HG03280 (cell line): ENCODE measurements around the gene NCK2.
"Not testable (repeated sequence)": the region's sequence is repeated elsewhere in the genome, so short reads cannot be mapped to it uniquely, and the experiment has no call there.

Source experiments
- ATAC-seq: cut with Tn5 transposase; IDR thresholded peaks from one replicate; pipeline ENCODE4 v1.9.1; 2021; ENCODE audit warnings: mild to moderate bottlenecking, moderate library complexity; ENCODE audit not compliant: unreplicated experiment

The NCK2 gene

DNA sequence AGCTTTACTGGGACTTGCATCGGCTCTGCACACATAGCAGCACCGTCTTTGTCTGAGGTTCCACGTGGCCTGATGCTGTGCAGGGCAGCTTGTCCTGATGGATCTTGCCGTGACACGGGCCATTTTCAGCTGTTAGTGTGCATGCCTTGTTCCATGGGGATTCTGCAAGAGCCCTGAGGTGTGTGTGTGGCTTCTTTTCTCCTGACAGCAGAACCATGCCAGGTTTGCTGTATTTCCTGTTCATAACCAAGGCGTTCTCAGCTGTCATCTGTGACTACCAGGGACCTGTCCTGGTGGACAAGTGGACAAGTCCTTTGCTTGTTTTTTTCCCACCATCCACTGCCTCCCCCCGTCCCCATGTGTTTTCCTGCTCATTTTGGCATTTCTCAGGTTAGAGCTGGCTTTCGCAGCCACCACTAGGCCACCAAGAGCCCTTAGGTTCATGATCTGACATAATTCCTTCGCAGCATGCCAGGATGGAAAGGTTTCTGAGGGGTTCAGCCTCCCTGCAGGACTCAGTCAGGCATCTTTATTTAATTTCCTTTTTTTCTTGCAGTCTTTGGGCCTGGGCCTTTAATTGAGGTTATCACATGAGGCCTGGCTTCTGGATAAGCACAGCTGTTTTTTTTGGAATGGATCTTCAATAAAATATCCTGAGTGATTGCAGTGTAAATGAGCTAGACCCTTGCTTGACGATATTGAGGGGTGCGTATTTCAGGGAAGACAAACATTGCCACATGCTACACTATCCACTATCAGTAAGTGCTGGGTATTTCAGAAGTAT lies 139.4 kb downstream of the NCK2 start:
- no peak for ATAC-seq

DNA sequence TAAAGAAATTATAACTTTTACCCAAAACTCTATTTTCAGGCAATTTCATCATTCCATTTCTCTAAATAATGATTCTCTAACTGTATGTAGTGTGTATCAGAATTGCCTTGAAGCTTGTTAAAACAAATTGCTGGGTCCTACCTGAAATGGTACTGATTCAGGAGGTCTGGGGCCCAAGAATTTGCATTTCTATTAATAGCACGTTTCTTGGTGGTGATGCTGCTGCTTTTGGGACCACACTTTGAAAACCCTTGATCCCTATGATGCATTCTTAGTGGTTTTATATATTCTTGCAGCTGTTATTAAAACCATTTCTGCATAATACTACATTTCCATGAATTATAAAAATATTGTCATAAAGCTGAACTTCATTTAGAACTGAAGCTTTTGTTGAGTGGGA lies 140.7 kb downstream of the NCK2 start:
- ATAC-seq = no peak

- ATAC-seq = no peak
Measured at GRCh38 chr2:105886029-105886454, 141.3 kb downstream of the NCK2 start.

GRCh38 chr2:105886687-105887086 lies 142.0 kb downstream of the NCK2 start:
- ATAC-seq = no peak

DNA sequence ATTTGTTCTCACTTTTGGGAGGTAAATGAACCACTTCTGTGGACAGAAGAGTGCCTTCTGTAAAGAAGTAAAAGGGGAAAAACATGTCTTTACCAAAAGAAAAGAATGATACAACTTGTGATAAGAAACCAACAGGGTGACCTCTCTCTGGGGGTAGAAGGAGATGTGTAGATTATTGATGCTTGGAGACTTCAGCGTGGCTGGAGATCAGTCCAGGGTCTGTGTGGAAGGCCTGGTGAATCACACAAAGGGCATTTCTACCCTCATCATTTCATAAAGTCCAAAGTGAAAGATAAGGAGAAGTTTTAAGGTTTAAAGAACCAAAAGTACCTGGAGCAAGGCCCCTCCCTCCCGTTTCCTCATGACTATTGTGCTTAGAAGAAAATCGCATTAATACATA lies 142.5 kb downstream of the NCK2 start:
- ATAC-seq = no peak

- no peak for ATAC-seq
Measured at GRCh38 chr2:105888625-105889024, 143.9 kb downstream of the NCK2 start.

- ATAC-seq = no peak
Measured at GRCh38 chr2:105889046-105889445, 144.3 kb downstream of the NCK2 start.

DNA sequence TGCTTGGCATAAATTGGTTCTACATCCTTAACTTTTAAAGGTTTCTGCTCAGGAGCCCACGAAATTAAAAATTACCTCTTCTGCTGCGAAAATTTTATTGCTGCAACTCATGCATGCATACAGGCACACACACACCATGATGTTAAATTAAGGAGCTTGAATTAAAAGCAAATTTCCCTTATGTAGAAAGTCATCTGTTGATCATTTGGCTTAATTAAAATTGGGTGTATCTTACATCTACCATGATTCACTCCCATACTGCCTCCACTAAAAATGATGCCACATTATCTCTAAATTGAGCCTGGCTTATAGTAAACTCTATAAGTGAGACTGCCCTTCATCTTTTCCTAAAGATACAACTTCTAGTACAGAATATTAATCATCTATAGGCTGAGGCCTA lies 145.4 kb downstream of the NCK2 start:
- ATAC-seq = no peak

DNA sequence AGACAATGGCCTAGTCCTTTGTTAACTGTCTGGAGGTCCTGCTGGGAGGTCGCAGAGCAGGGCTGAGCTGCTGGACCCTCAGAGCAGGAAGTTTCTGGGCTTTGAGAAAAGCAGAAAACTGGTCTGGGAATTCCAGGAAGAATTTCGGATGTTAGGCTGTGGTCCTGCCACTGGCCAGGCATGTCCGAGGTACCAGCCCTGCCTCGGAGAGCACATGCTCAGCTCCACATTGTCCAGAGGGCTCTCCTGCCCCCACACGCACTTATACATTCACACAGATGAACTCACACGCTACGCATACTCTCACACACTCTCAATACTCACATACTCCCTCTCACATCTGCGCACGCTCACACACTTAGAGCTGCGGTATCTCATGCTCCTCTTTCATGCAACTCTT lies 146.1 kb downstream of the NCK2 start:
- no peak for ATAC-seq

DNA sequence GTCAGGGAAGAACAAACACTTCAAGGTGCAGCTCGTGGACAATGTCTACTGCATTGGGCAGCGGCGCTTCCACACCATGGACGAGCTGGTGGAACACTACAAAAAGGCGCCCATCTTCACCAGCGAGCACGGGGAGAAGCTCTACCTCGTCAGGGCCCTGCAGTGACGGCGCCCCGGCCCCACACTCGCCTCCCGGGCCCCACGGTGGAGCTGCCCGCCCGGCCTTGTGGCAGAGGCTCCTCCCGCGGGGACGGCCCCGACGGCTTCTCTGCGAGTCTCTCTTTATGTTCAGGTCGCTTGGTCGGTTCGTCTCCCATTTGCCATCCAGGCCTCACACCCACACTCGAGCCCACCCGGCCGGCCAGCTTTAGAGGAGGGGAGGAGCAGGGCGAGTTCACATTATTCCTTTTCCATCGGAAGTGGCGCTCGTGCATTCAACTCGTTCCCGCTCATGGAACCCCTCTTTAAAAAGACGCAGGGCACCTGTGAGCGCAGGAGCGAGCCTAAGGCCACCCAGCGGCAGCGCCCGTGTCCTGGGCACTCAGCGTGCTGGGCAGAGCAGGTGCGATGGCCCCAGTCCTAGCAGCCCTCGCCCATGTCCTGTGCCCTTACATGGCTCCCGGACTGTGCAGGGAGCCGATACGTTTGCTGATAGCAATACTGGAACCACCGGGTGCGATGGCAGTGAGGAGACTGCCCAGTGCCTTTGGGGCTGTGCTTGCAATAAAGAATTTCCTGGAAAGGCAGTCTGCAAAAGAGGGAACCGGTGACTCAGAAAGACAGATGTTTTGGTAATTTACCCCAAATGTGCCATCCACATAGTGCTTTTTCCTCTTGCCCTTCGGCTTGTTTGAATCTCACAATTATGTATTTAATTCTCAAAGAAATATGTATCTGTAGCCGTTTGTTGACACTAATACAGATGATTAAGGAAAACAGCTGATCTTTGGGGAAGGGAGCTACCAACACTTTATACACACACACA lies 148.6 kb downstream of the NCK2 start:
- ATAC-seq = no peak

- ATAC-seq = no peak
Measured at GRCh38 chr2:105894327-105894944, 149.7 kb downstream of the NCK2 start.

- ATAC-seq = no peak
Measured at GRCh38 chr2:105895990-105896764, 151.5 kb downstream of the NCK2 start.

DNA sequence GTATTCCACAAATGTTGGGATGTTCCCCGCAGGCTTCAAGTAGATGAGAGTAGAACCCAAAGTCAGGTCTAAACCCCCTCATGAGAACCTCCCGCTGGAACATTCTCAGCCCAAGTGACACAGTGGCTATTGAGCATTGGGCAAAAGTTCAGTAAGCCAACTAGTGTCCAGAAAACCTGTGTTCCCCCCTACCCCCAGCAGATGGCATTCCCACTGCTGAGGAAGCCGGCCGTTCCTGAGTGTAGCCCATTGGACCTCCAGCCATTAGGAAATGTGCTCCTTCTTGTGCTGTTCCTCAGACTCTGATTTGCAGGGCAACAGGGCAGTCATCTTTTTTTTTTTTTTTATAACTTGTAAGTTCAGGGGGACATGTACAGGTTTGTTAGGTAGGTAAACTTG lies 152.1 kb downstream of the NCK2 start:
- no peak for ATAC-seq

DNA sequence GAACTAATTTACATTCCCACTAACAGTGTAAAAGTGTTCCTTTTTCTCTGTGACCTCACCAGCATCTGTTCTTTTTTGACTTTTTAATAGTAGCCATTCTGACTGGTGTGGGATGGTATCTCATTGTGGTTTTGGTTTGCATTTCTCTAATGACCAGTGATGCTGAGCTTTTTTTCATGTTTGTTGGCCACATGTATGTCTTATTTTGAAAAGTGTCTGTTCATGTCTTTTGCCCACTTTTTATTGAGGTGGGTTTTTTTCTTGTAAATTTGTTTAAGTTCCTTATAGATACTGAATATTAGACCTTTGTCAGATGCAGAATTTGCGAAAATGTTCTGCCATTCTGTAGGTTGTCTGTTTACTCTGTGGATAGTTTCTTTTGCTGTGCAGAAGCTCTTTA lies 153.0 kb downstream of the NCK2 start:
- not testable (repeated sequence) for ATAC-seq

DNA sequence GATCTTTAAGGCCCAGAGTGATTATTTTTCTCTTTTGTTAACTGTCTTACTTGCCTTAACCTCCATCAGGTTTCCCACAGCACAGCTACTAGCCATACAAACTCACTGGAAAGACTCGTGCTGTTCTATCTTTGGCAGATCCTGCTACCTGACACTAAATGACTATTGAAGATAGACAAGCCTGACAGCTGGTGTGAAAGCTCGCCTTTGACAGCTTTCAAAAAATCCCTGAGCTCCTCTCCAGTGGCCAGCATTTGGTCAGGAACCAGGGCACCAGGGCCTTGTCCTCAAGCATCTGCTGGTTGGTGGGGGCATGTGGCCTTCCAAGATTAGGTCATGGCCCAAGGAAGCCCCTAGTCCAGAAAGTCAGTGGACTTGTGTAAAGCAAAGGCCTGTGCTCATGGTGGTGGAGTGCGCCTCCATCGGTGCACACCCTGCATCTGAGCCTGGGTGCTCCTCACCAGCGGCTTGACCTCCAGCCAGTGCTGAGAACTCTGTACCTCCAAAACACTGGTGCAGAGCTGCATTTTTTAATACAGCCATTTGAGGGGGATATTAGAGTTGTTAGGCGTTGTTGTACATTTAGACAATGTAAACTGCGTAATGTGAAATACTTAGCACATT lies 158.5 kb downstream of the NCK2 start:
- no peak for ATAC-seq

- ATAC-seq = peak; percentile 76
Measured at GRCh38 chr2:105904938-105905337, 160.2 kb downstream of the NCK2 start.

- no peak for ATAC-seq
Measured at GRCh38 chr2:105906481-105906880, 161.8 kb downstream of the NCK2 start.

- no peak for ATAC-seq
Measured at GRCh38 chr2:105907184-105907583, 162.5 kb downstream of the NCK2 start.

DNA sequence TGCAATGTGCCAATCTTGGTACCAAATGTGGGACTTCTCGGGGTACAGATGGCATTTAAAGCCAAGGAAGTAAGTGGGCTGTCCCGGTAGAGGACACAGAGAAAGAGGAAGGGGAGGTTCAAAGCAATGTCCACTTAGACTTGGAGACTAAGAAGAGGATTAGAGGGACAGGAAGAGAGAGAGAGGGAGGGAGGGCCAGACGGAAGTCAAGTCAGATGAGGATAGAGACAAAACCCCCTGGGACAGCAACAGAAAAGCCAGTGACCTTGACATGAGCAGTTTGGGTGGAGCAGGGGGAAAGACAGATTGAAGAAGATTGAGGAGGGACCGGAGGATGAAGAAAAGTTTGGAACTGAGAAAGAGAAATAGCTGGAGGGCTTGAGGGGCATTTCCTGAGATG lies 164.5 kb downstream of the NCK2 start:
- ATAC-seq = no peak
